Measurements from ENCODE around the gene FAHD1.
"Not testable (repeated sequence)": the region's sequence is repeated elsewhere in the genome, so short reads cannot be mapped to it uniquely, and the experiment has no call there.

DNA sequence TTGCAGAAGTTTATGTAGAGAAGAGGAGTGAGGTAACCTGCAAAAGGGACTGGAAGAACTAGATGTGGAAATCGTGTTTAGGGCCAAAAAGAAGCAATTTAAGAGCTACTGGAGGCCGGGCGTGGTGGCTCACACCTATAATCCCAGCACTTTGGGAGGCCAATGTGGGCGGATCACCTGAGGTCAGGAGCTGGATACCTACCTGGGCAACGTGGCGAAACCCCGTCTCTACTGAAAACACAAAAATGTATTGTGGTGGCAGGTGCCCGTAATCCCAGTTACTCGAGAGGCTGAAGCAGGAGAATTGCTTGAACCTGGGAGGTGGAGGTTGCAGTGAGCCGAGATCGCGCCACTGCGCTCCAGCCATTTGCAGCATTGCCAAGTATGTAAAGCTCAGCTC lies 49.1 kb downstream of the FAHD1 start:
- TF ChIP-seq, protein P1, sequence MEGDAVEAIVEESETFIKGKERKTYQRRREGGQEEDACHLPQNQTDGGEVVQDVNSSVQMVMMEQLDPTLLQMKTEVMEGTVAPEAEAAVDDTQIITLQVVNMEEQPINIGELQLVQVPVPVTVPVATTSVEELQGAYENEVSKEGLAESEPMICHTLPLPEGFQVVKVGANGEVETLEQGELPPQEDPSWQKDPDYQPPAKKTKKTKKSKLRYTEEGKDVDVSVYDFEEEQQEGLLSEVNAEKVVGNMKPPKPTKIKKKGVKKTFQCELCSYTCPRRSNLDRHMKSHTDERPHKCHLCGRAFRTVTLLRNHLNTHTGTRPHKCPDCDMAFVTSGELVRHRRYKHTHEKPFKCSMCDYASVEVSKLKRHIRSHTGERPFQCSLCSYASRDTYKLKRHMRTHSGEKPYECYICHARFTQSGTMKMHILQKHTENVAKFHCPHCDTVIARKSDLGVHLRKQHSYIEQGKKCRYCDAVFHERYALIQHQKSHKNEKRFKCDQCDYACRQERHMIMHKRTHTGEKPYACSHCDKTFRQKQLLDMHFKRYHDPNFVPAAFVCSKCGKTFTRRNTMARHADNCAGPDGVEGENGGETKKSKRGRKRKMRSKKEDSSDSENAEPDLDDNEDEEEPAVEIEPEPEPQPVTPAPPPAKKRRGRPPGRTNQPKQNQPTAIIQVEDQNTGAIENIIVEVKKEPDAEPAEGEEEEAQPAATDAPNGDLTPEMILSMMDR (IDR thresholded peaks at IDR 0.05; ENCODE audit: borderline replicate concordance, extremely low read depth, low read length, poor library complexity, severe bottlenecking): not testable (repeated sequence)
- not testable (repeated sequence) for TF ChIP-seq EZH2 (IDR thresholded peaks at IDR 0.05; ENCODE audit: borderline replicate concordance, low read depth, low read length, severe bottlenecking)

All from DND-41 (cell line).